HepG2 (cell line): ENCODE measurements around the gene TSHB. TPM values are rescaled to one million over a fixed set of nuclear protein-coding genes. Genes with fewer than 3 reads are reported as not detected.

Experiments
- ATAC-seq: fragments of 200-7000 bp; cut with Tn5 transposase; 3 replicates; pipeline ENCODE4 v1.9.1; 2020; ENCODE audit warnings: mild to moderate bottlenecking, moderate library complexity
- BruUV-seq: library from RNA; stranded (reverse); fragments of 400-500 nt; replicated peaks from 2 replicates; lab custom pipeline; 2021; lab: Mats Ljungman, UMichigan
- CTCF ChIA-PET: fragments of 300-600 bp; formaldehyde crosslinking; extraction: SDS; loops from one replicate; lab custom pipeline; 2021; ENCODE audit warnings: low total read pairs, inconsistent platforms, low intra/inter-chr PET ratio; lab: Yijun Ruan, JAX
- POLR2A ChIA-PET: fragments of 350-600 bp; sonication (Branson Sonifier 250); formaldehyde crosslinking; loops from one replicate; lab custom pipeline; 2020; ENCODE audit warnings: antibody characterized with exemption, inconsistent platforms; lab: Yijun Ruan, JAX
- DNase-seq: peaks from one replicate; pipeline ENCODE4 v3.0.0-alpha.2; 2015; ENCODE audit warnings: low spot score
- FAIRE-seq: peaks from 3 replicates; lab custom pipeline; 2011; peaks lifted over from hg19 to GRCh38; lab: Jason Lieb, UNC
- H2AFZ ChIP-seq: one replicate; pipeline ENCODE4 v1.6.1; 2011; ENCODE audit warnings: low read length, inconsistent platforms
- H3K27ac ChIP-seq: fragments of 300-600 bp; 3 replicates; pipeline ENCODE4 v1.8.0; 2011; ENCODE audit warnings: mixed run types, mild to moderate bottlenecking, mixed read lengths, low read length, inconsistent platforms; ENCODE audit not compliant: insufficient read depth; ENCODE audit errors: extremely low read length
- H3K27me3 ChIP-seq, 2 experiments: fragments of 200-600 bp in 1 of 2; 2 replicates in 1 of 2; 3 replicates in 1 of 2; pipeline versions ENCODE4 v1.6.0 to v1.8.0; 2011; ENCODE audit warnings: low read length in 2 of 2, mild to moderate bottlenecking in 2 of 2, moderate library complexity in 2 of 2, inconsistent platforms in 1 of 2; ENCODE audit not compliant: insufficient read depth in 2 of 2, control insufficient read depth in 1 of 2
- H3K36me3 ChIP-seq, 2 experiments: fragments of 200-600 bp in 1 of 2; replicated peaks in 1 of 2; 2 replicates in 1 of 2; 3 replicates in 1 of 2; pipeline versions ENCODE4 v1.5.1 to v1.8.0; 2011; ENCODE audit warnings: low read length in 2 of 2, inconsistent platforms in 1 of 2; ENCODE audit not compliant: insufficient read depth in 2 of 2, control insufficient read depth in 1 of 2
- H3K4me1 ChIP-seq: 2 replicates; pipeline ENCODE4 v1.5.1; 2012; ENCODE audit warnings: low read length, inconsistent platforms; ENCODE audit not compliant: insufficient read depth
- H3K4me2 ChIP-seq: 2 replicates; pipeline ENCODE4 v1.6.0; 2011; ENCODE audit warnings: low read depth, low read length, inconsistent platforms
- H3K4me3 ChIP-seq, 3 experiments: fragments of 200-600 bp in 1 of 3; sonication (generic), shearing (Covaris generic) in 1 of 3; replicated peaks in 1 of 3; 2 replicates each; pipeline ENCODE4 v1.5.1; 2011 to 2016; ENCODE audit warnings: low read length in 3 of 3, inconsistent platforms in 2 of 3, low read depth in 2 of 3, mild to moderate bottlenecking in 2 of 3, control low read depth in 1 of 3, mixed read lengths in 1 of 3; ENCODE audit not compliant: insufficient read depth in 1 of 3
- H3K79me2 ChIP-seq: one replicate; pipeline ENCODE4 v1.6.1; 2011; ENCODE audit warnings: low read length, inconsistent platforms; ENCODE audit not compliant: insufficient read depth
- H3K9ac ChIP-seq: 2 replicates; pipeline ENCODE4 v1.6.0; 2011; ENCODE audit warnings: mild to moderate bottlenecking, low read depth, low read length, inconsistent platforms; ENCODE audit not compliant: insufficient read depth
- H3K9me3 ChIP-seq: 2 replicates; pipeline ENCODE4 v1.5.1; 2012; ENCODE audit warnings: mild to moderate bottlenecking, low read length
- H4K20me1 ChIP-seq: 2 replicates; pipeline ENCODE4 v1.6.0; 2011; ENCODE audit warnings: inconsistent platforms, mild to moderate bottlenecking, low read length, moderate library complexity; ENCODE audit not compliant: insufficient read depth
- BCL6 ChIP-seq: IDR thresholded peaks from 2 replicates; pipeline ENCODE4 v1.6.1; 2016; ENCODE audit warnings: missing genetic modification reagents, missing compliant biosample characterization
- DRAP1 ChIP-seq: IDR thresholded peaks from 2 replicates; pipeline ENCODE4 v1.6.1; 2016; ENCODE audit warnings: missing genetic modification reagents, missing compliant biosample characterization
- ELF4 ChIP-seq: sonication (generic); formaldehyde crosslinking; IDR thresholded peaks from 2 replicates; pipeline ENCODE4 v1.5.0; 2020; ENCODE audit warnings: missing genetic modification reagents, mild to moderate bottlenecking, moderate library complexity, borderline replicate concordance
- EZH2 ChIP-seq: conservative IDR thresholded peaks from 2 replicates; pipeline ENCODE4 v1.6.1; 2012; ENCODE audit warnings: mild to moderate bottlenecking, low read depth, low read length, moderate library complexity
- FOXM1 ChIP-seq: sonication (generic); formaldehyde crosslinking; IDR thresholded peaks from 2 replicates; pipeline ENCODE4 v1.5.0; 2020; ENCODE audit warnings: missing genetic modification reagents
- FOXO1 ChIP-seq: sonication (generic); formaldehyde crosslinking; IDR thresholded peaks from 2 replicates; pipeline ENCODE4 v1.4.0; 2020; ENCODE audit warnings: missing genetic modification reagents
- HNRNPH1 ChIP-seq: fragments of 200-400 bp; formaldehyde crosslinking; optimal IDR thresholded peaks from 2 replicates; pipeline ENCODE3; 2017; ENCODE audit warnings: mild to moderate bottlenecking, low read depth, low read length
- NCOA1 ChIP-seq: sonication (generic); formaldehyde crosslinking; IDR thresholded peaks from 2 replicates; pipeline ENCODE4 v1.9.0; 2021; ENCODE audit warnings: missing genetic modification reagents
- NRL ChIP-seq: sonication (generic); formaldehyde crosslinking; IDR thresholded peaks from 2 replicates; pipeline ENCODE4 v1.5.0; 2020; ENCODE audit warnings: missing genetic modification reagents, mild to moderate bottlenecking, moderate library complexity, borderline replicate concordance
- RARG ChIP-seq: sonication (generic); formaldehyde crosslinking; IDR thresholded peaks from 2 replicates; pipeline ENCODE4 v1.4.0; 2020; ENCODE audit warnings: low read depth, mild to moderate bottlenecking, missing genetic modification reagents
- RORA ChIP-seq: sonication (generic); formaldehyde crosslinking; IDR thresholded peaks from 2 replicates; pipeline ENCODE4 v1.5.0; 2020; ENCODE audit warnings: mild to moderate bottlenecking, missing genetic modification reagents, moderate library complexity
- SOX6 ChIP-seq, 2 experiments: fragments of 450-650 bp in 1 of 2; sonication (generic) in 1 of 2; formaldehyde crosslinking in 1 of 2; IDR thresholded peaks; 2 replicates each; pipeline versions ENCODE4 v1.4.0 to v1.6.1; 2017 to 2020; ENCODE audit warnings: antibody characterized with exemption in 1 of 2, mild to moderate bottlenecking in 1 of 2, missing genetic modification reagents in 1 of 2
- TRIM22 ChIP-seq: fragments of 450-650 bp; IDR thresholded peaks from 2 replicates; pipeline ENCODE4 v1.6.1; 2017
- ZBTB7A ChIP-seq: sonication (generic); formaldehyde crosslinking; IDR thresholded peaks from 2 replicates; pipeline ENCODE4 v1.8.0; 2022; ENCODE audit warnings: mild to moderate bottlenecking, missing genetic modification reagents
- ZNF430 ChIP-seq: sonication (generic); formaldehyde crosslinking; IDR thresholded peaks from 2 replicates; pipeline ENCODE4 v1.9.0; 2021; ENCODE audit warnings: mild to moderate bottlenecking, missing genetic modification reagents
- ZNF788 ChIP-seq: sonication (generic); formaldehyde crosslinking; IDR thresholded peaks from 2 replicates; pipeline ENCODE4 v1.5.0; 2020; ENCODE audit warnings: mild to moderate bottlenecking, missing genetic modification reagents, borderline replicate concordance
- ZNF850 ChIP-seq: sonication (generic); formaldehyde crosslinking; conservative IDR thresholded peaks from 2 replicates; pipeline ENCODE4 v1.9.0; 2021; ENCODE audit warnings: mild to moderate bottlenecking, missing genetic modification reagents
- in situ Hi-C: cut with HindIII; loops from 2 replicates; pipeline ENCODE4 v1.10.0; 2017; ENCODE audit warnings: low pct_unique_long_range_greater_than_20kb; ENCODE audit not compliant: extremely low pct_ligation_motif_present
- intact Hi-C: fragments of 100-400 bp; cut with micrococcal nuclease; formaldehyde crosslinking; loops from one replicate; pipeline ENCODE4 v1.10.0; 2022; ENCODE audit not compliant: unreplicated experiment
- polyA plus RNA-seq, 8 experiments: library from polyadenylated mRNA; depleted of rRNA in 3 of 8; stranded (reverse) in 7 of 8; unstranded in 1 of 8; fragments of >200 nt; fragmentation: Illumina TruSeq in 4 of 8; extraction: Trizol in 4 of 8; gene quantifications; 2 replicates each; pipeline versions ENCODE4 v1.2.1 to v1.2.3, GENCODE V29; 2011 to 2016; ENCODE audit warnings: low read depth in 4 of 8, missing spikeins in 1 of 8, mixed read lengths in 1 of 8; ENCODE audit not compliant: insufficient read depth in 1 of 8
- total RNA-seq, 5 experiments: library from RNA; depleted of rRNA; stranded (reverse); fragments of >200 nt; fragmentation: Illumina TruSeq; extraction: Trizol; gene quantifications; 2 replicates each; pipeline ENCODE4 v1.2.3, GENCODE V29; 2016; ENCODE audit warnings: low read depth in 1 of 5
- TF ChIP-seq, protein P1 (sequence below): sonication (generic); formaldehyde crosslinking; IDR thresholded peaks from 2 replicates; pipeline ENCODE4 v1.9.0; 2021; ENCODE audit warnings: missing genetic modification reagents, borderline replicate concordance
- TF ChIP-seq, protein P2 (sequence below): sonication (generic); formaldehyde crosslinking; IDR thresholded peaks from 2 replicates; pipeline ENCODE4 v1.8.0; 2022; ENCODE audit warnings: mild to moderate bottlenecking, missing genetic modification reagents, borderline replicate concordance
- TF ChIP-seq, protein P3 (sequence below): sonication (generic); formaldehyde crosslinking; IDR thresholded peaks from 2 replicates; pipeline ENCODE4 v1.5.1; 2020; ENCODE audit warnings: missing genetic modification reagents, mild to moderate bottlenecking, borderline replicate concordance

TSHB gene
- total and polyA plus RNA-seq, 2 of the 13 experiments (the other 11 are each of a cell fraction or from before 2014, with no cell fraction given), result not detected

DNA sequence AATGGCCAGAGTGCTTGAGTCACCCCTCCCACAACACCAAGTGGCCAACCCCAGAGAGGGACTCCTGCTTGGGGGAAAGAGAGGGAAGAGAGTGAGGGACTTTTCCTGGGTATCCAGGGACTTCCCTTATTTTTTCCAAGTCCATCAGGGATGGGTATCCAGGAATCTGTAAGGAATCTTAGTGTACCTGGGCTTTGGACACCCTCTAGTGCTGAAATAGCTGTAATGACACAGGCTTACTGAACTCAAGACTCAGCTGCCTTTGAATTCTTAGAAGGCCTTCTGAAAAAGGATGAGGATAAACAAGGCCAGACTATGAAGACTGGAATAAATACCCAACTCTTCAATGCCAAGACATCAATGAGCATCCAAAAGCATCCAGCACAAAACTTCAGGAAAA lies 12.0 kb downstream of the TSHB start:
- Histone ChIP-seq H4K20me1 (no peaks in the 10 kb centered on the region), H2AFZ (no peak overlapping the region), H3K79me2 (no peaks in the 10 kb centered on the region), H3K4me3 (no peak overlapping the region), H3K36me3 (no peaks in the 10 kb centered on the region), H3K27me3 (no peaks in the 10 kb centered on the region), H3K27ac (no peak overlapping the region), H3K4me1 (peaks cover 20% of the 10 kb centered on the region), H3K4me2 (no peak overlapping the region), H3K9ac (no peak overlapping the region), H3K9me3 (no peaks in the 10 kb centered on the region)
- BruUV-seq, result no TSS peak
- ChIA-PET POLR2A (no interaction called here), CTCF (interaction anchor here (3.3 kb wide), 1 partner anchor 62 kb away, joined by 37 read pairs; no protein-coding TSS in a partner anchor)
- in situ Hi-C loops, result loop anchor here (5.0 kb wide), 1 partner anchor 64 kb away; no protein-coding TSS in a partner anchor
- peak; percentile 59 for DNase-seq
- ATAC-seq, result peak; percentile 81
- intact Hi-C loops, result loop anchor here (1.0 kb wide), 1 partner anchor 62 kb away; no protein-coding TSS in a partner anchor
- FAIRE-seq, result peak; percentile 30
- TF ChIP-seq ZNF430 (no peak), EZH2 (no peak), ELF4 (no peak), HNRNPH1 (no peak), SOX6 (IDR thresholded peaks at IDR 0.05) (no peak), SOX6 (CRISPR knock-in tag; IDR thresholded peaks at IDR 0.05) (no peak), BCL6 (CRISPR knock-in tag) (0 out of 2 replicates have a peak, but pooled peaks have one; percentile 23), NRL (CRISPR knock-in tag) (no peak), ZNF850 (CRISPR knock-in tag) (no peak), TRIM22 (no peak), ZBTB7A (CRISPR knock-in tag) (no peak), FOXO1 (CRISPR knock-in tag) (no peak), DRAP1 (CRISPR knock-in tag) (no peak), RORA (CRISPR knock-in tag) (no peak), RARG (CRISPR knock-in tag) (no peak), ZNF788 (CRISPR knock-in tag) (no peak), FOXM1 (CRISPR knock-in tag) (no peak), NCOA1 (CRISPR knock-in tag) (no peak)
- TF ChIP-seq, protein P1, sequence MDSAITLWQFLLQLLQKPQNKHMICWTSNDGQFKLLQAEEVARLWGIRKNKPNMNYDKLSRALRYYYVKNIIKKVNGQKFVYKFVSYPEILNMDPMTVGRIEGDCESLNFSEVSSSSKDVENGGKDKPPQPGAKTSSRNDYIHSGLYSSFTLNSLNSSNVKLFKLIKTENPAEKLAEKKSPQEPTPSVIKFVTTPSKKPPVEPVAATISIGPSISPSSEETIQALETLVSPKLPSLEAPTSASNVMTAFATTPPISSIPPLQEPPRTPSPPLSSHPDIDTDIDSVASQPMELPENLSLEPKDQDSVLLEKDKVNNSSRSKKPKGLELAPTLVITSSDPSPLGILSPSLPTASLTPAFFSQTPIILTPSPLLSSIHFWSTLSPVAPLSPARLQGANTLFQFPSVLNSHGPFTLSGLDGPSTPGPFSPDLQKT, result no peak
- TF ChIP-seq, protein P2, sequence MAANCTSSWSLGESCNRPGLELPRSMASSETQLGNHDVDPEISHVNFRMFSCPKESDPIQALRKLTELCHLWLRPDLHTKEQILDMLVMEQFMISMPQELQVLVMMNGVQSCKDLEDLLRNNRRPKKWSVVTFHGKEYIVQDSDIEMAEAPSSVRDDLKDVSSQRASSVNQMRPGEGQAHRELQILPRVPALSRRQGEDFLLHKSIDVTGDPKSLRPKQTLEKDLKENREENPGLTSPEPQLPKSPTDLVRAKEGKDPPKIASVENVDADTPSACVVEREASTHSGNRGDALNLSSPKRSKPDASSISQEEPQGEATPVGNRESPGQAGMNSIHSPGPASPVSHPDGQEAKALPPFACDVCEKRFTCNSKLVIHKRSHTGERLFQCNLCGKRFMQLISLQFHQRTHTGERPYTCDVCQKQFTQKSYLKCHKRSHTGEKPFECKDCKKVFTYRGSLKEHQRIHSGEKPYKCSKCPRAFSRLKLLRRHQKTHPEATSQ (CRISPR knock-in tag), result no peak
- TF ChIP-seq, protein P3, sequence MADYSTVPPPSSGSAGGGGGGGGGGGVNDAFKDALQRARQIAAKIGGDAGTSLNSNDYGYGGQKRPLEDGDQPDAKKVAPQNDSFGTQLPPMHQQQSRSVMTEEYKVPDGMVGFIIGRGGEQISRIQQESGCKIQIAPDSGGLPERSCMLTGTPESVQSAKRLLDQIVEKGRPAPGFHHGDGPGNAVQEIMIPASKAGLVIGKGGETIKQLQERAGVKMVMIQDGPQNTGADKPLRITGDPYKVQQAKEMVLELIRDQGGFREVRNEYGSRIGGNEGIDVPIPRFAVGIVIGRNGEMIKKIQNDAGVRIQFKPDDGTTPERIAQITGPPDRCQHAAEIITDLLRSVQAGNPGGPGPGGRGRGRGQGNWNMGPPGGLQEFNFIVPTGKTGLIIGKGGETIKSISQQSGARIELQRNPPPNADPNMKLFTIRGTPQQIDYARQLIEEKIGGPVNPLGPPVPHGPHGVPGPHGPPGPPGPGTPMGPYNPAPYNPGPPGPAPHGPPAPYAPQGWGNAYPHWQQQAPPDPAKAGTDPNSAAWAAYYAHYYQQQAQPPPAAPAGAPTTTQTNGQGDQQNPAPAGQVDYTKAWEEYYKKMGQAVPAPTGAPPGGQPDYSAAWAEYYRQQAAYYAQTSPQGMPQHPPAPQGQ (CRISPR knock-in tag), result no peak
